Inflammatory macrophage treated with lipopolysaccharide for 1 hour (primary cell): ENCODE results near the gene SERTAD2.
A peak's percentile ranks its signal among the peaks of the same experiment; 100 is the strongest.

ENCODE experiments used
- DNase-seq, 2 donors: peaks; one replicate each; pipeline ENCODE4 v3.0.0-alpha.2; 2020 to 2022

Gene SERTAD2

DNA sequence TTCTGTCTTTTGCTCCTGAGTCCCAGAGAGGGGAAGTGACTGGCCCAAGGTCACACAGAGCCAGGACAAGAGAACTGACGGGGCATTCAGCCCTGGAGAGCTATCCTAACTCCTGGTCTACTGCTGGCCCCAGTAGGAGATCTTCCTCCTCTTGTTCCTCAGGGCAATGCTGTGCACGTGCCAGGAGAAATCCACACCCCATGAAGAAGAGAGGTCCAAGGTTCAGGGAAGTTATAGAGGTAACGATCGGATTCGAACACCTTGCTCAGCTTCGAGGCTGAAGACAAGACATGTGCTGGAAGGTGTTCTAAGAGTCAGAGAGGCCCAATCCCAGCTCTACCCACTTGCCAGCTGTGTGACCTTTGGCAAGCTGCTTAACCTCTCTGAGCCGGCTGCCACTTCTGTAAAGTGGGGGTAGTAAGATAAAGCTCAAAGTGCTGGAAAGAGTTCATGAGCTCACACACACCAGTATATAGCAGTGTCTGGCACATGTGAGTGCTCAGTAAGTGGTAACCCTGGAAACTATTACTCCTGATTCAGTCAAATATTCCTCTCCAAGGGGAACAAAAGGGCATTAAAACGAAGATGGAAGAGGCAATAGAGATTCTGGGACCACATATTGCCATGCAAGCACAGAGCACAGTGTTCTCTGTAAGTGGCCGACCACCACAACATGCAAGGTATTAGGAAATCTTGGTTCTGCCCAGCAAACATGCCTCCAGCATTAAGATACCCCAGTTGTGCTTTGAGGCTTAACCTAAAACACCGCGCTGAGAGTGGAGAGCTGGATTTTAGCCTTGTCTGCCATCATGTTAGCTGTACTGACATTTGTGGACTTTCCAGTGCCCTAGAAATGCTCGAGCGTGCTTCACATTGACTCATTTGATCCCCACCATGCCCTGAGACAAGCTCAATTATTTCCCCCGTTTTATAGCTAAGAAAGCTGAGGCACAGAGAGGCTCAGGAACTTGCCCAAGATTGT is 25.6 kb downstream of the SERTAD2 start:
- DNase-seq: no peak

DNA sequence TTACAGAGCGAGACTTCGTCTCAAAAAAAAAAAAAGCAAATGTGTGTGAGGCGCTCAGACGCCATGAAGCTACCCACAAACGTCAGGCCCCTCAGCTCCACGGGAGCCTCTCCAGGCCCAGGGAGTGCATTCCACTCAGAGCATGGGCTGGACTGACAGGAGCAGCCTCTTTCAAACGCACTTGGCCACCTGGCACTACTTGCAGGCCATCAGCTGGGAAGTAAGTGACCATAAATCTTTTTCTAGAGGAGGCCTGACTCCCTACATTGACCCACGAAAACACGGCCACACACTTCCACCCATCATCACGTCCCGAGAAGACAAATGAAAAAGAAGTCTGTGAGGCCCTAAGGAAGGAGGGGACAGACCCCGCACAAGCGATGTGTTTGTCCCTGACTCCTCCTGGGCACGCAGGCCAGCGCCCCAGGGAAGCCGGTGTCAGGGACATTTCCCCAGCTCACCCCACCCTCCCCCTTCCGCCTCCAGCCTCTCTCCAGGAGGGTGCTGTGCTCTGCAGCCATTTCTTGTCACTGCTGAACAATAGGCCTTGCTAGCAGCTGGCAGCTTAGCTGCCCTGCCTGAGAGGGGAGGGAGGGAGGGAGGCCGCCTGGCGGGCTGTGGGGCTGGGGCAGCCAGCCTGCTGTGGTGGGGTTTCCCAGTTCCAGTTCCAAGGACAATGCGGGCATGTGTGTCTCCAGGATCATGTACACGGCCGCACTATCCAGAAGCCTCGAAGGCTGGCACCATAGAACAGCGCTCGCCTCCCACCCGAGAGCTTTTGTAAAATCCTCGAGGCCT is 26.6 kb downstream of the SERTAD2 start:
- DNase-seq: no peak

DNA sequence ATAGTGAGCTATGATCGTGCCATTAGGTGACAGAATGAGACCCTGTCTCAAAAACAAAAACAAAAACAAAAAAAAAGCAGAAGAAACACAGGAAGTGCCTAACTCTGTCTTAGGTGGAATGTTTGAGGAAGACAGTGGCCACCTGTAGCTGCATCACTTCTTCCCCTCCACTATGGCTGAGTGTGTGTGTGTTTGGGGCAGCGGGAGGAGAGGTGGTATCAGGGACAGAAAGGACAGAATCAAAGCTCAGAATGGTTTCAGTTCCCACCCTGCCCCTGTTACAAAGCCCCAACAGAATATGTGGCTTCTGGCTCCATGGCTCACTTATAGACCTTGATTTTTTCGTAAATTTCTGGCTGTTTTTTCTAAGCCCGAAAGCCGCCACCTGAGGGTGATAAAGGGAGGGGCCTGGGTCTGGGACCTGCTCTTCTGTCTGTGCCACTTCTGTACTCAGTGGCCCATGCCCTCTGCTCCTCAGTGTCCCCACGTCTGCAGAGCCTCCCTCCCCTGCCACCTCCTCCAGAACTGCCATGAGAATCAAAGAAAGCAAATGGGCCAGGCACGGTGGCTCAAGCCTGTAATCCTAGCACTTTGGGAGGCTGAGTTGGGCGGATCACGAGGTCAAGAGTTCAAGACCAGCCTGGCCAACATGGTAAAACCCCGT is 27.4 kb downstream of the SERTAD2 start:
- DNase-seq: no peak

DNA sequence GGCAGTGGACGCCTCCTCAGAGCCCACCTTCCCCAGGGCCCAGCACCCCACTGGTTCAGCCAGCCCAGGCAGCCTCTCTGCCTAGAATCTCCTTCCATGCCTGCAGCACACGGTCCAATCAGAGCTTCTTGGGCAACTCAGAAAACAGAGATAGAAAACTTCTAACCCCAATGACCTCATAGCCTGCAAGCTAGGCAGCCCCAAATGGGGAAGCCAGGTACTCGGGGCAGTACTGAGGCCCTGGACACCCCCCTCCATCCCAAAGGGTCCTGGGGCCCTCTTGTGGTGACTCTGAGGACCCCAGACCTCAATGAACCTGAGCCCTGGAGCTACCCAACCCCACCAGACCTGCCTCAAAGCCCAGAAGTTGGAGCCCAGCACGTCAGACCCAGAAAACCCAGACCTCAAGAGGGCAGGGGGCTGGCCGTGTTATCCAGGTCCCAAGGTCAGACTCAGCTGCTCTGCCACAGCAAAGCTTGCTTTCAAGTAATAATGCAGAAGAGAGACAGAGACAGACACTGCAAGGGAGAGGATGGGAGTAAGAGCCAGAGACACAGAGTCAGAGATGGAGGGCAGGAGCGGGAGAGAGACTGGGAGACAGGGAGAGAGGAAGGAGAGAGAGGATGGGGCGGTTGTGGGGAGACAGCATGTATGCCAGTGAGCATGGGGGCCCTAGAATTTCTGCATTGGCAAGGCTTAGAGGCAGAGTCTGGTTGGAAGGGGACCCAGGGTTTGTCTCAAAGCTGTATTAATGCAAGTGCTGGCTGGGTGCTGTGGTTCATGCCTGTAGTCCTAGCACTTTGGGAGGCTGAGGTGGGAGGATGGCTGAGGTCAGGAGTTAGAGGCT is 28.2 kb downstream of the SERTAD2 start:
- peak; percentile 35 to 47 for DNase-seq

DNA sequence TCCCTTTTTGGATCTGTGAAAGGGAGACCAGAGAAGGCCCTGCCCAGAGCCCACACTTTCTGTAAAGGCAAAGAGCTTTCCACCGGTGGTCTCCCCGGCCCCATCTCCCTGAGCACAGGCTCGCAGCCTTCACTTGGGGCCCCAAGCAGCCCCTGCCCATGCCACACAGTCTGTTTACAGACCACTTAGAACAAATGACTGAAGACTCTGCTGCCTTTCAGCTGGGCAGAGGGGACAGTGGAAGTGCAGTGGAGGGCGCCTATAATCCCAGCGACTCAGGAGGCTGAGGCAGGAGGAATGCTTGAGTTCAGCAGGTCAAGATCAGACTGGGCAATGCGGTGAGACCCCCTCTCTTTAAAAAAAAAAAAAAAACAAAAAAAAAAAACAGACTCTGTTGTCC is 28.9 kb downstream of the SERTAD2 start:
- DNase-seq: no peak

DNA sequence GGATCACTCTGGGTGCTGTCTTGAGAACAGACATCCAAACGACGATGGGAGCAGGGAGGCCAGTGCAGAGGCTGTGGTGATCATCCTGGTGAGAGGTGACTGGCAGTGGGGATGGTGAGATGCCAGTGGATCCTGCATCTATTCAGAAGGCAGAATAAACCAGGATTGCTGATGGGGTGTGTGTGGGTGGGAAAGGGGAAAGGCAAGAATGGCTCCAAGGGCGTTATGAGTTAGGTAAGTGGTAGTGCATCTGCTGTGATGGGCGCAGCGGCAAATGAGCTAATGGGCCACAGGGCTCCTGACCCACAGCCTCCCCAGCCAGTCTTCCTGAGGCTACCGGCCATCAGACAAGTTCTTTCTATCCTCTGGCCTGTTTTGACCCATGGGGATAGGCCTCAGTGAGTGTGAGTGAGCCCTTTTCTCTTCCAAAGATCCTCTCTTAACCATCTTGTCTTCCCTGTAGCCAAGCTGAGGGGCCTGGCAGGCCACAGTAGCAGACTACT is 29.6 kb downstream of the SERTAD2 start:
- DNase-seq: no peak

DNA sequence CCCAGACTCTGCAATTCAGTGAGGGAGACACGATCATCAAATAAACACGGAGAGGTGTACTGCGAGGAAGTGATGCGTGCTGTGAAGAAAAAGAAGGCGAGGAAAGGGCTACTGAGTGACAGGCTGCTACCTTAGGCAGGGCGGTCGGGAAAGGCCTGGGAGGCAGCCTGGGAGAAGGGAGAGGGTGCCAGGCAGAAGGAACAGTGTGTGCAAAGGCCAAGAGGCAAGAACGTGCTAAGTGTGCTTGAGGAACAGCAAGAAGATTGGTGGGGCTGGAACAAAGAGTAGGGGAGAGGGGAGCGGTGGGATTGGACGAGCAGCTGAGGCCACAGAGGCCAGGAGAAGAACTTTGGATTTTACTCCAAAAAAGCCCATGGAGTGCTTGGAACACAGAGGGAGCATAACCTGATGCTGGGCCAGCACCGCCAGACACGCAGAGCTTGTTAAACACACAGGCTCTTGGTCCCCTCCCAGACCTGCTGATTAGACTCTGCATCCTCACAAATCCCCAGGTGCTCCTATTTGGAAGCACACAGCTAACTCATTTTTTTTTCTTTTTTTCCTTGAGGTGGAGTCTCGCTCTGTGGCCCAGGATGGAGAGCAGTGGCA is 30.4 kb downstream of the SERTAD2 start:
- DNase-seq: no peak

DNA sequence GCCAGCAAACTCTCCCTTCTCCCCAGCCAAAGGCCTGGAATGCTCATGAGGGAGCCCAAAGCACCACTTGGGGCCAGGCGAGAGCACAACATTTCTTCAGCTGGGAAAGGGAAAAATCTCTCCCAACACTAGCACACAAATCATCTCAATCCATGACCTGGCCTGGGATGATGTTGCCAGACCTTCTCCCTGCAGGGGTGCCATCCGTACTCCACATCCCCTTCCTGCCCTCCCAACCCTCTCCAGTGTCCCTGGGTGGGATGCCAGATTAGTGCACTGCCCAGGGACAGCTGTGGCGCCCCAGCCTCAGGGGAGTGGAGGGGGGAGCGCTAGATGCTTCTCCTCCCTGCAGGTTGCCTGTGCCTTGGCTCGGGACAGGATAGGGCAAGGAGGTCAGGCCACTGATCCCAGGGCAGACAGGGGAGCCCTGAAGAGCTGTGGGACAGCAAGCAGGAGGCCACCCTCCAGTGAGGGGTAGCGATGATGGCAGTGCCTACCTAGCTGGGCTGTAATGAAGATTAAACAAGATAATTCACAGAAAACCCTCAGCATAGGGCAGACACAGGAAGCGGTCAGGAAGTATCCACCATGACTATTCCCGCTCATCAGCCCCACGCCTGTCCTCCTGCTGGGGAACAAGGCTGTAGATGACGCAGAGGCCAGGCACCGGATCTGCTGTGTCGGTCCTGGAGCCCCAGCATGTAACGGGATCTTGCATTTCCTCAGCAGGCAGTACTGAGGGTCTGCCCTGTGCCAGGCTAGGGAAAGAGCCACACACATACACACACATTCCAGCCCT is 31.1 kb downstream of the SERTAD2 start:
- DNase-seq: no peak

GRCh38 chr2:64620661-64621060 is 33.1 kb downstream of the SERTAD2 start:
- DNase-seq: no peak

DNA sequence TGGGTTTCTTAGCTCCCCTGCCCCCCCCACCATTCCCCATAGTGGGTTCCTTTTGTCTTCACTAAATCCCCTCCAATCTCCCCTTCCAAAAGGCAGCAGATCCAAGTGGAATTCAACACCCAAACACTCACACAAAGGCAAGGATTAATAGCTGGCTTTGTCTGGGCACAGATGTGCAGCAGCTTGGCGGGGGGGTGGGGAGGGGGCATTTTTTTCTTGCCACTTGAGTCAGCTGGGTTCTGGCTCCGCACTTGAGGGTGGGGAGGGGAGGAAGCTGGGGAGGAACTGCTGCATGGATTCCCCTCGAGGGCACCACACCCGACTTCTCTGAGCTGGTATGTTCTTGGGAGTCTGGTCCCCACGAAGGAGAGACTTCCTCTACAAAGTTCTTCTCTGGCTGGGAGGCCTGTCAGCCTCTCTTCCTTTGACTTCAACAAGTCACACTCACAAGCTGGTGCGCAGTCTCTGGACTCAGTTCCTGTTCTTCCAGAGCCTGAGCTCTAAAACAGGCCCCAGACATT is 36.0 kb downstream of the SERTAD2 start:
- no peak for DNase-seq

- no peak for DNase-seq
Measured at GRCh38 chr2:64615844-64616536, 37.7 kb downstream of the SERTAD2 start.

DNA sequence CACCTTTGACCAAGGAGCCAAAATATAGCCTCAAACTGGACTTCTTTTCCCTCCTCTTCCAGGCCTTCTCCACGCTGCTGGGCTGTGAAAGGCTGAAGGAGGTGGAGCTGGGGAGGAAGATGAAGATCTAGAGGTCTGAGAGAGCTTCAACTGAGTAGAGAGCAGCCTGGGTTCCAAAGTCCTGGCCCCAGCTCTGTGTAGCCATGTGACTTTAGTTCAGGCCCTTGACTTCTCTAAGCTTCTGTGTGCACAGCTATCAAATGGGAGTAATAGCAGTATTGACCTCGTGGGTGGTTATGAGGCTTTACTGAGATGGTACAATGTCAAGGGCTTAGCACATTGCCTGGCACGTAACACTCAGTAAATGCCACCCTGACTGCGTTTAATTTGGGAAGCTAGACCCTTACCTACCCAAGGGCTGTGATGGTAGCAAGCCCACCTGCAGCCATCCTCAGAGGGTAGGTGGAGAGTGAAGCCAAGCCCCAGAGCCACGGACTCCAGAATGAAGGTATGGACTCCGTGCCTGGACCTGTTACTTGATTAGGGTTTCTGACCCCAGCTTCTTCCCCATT is 38.4 kb downstream of the SERTAD2 start:
- DNase-seq: no peak

DNA sequence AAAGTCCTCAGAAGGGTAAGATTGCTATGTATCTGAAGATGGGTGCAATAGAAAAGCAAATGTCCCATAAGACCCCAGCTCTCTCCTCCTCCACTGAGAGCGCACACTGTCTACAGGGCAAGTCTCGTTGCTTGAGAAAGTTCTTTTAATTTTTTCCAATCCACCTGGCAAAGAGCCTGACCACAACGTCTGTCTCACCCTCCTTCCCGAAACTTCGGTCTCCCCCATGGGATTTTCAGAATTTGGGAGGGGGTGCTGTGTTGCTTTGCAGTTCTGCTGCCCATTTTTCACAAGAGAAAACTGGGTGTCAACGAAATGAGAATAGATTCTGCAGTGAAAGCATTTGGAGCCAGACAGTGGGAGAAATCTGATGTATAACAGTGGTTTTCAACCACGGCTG is 40.4 kb downstream of the SERTAD2 start:
- DNase-seq: no peak

GRCh38 chr2:64612575-64613195 is 41.0 kb downstream of the SERTAD2 start:
- DNase-seq: no peak

DNA sequence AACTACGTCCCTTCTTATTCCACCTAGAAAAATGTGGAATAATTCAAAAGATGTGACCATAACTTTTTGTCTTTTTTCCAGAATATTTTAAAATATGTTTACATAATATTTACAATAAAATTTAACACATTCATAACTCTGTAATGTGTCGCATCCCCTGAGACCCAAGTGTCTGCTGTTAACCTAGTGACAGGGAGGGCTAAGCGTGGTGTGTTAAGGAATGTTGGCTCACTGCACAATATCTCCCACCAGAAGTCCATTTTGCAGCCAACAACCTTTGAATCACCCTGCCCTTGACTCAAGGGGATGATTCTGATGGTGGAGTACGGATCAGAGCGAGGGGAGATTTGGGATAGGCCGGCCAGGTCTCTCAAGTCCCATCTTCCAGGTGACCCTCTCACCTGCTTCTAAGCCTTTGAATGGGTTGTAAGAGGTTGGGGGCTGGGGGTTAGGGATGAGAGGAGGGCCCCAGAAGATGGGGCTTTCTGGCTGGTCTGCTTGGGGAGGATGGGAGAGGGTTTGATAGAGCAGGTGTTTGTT is 43.3 kb downstream of the SERTAD2 start:
- no peak for DNase-seq

DNA sequence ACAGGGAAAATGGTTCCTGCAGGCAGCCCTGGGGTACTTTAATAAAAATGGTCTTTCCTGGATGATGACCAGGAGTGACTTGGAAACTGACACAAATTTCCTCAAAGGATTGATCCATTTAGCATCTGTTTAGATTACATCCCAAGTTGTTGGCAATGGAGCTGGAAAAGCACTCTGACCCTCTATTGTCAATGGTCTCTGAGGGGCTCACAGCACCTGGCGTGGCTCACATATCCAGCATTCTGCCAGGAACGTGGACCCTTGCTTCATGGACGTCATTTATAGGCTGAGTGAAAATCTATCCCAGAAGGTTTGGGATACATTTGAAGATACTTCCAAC is 43.8 kb downstream of the SERTAD2 start:
- no peak for DNase-seq

DNA sequence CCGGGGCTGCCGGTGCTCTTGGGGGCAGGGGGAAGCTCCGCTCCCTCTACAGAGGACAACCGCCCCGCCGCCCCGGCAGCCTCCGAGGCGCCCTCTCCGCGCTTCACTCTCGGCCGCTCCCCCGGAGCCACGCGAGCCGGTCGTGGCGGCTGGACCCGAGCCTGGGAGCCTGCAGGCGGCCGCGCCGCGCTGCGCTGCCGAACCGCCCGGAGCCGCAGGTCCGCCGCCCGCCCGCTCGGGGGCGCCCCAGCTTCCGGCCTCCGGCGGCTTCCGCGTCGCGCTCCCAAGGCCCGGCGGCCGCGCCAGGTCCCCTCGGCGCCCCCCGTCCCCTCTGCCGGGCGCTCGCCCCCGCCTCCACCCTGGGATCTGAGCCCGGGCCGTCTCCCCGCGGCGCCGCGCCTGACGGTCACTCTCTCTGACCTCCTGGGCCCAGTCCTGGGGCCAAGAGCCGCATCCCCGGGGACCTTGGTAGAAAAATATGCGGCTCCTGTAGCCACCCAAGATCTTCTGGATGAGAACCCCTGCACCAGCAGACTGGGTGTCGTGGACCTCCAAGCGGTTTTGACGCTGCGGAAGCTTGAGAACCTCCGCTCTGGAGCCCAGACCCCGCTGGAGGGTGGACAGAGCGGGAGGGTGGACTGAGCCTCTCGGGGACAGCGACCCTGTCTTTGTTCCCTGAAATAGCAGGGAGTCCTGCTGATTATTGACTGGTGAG is 44.3 kb downstream of the SERTAD2 start:
- peak; percentile 59 to 77 for DNase-seq

DNA sequence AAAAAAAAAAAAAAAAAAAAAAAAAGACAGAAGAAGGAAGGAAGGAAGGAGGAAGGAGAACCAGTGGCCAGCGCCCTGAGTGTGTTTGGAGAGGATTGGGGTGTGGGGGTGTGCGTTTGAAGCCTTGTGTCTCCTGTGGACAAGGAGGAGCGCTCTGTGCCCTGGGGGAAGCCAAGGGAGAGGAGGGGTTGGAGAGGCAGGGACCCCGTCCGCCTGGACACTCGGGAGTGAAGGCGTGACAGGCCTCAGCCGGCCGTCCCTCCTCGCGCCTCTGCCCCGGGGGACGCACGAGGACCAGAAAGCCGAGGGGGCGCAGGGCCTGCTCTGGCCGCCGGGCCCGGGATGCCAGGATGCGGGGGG is 44.9 kb downstream of the SERTAD2 start:
- DNase-seq: no peak
